GM18873 (cell line): ENCODE results near the gene VPS51.
A peak's percentile ranks its signal among the peaks of the same experiment; 100 is the strongest.

ENCODE experiments used
- ATAC-seq: cut with Tn5 transposase; IDR thresholded peaks from one replicate; pipeline ENCODE4 v1.9.1; 2021; ENCODE audit warnings: mild to moderate bottlenecking, moderate library complexity, moderate number of reproducible peaks; ENCODE audit not compliant: unreplicated experiment, low FRiP score

The VPS51 gene

GRCh38 chr11:65095974-65096806, at the start of gene VPS51:
TSS of gene VPS51 (plus strand) at chr11:65096214. CDS start at chr11:65096251, 37 bp downstream.
- ATAC-seq: peak; percentile 60

- ATAC-seq: no peak
Observed at GRCh38 chr11:65047581-65048422, 48.2 kb upstream of the VPS51 start.

GRCh38 chr11:65051398-65051858, 44.6 kb upstream of the VPS51 start:
- ATAC-seq: no peak

GRCh38 chr11:65053827-65054508, 42.0 kb upstream of the VPS51 start:
- ATAC-seq: no peak

GRCh38 chr11:65055538-65055937, 40.5 kb upstream of the VPS51 start:
- no peak for ATAC-seq

- no peak for ATAC-seq
Observed at GRCh38 chr11:65056999-65057398, 39.0 kb upstream of the VPS51 start.

GRCh38 chr11:65057526-65057925, 38.5 kb upstream of the VPS51 start:
- ATAC-seq: no peak

- no peak for ATAC-seq
Observed at GRCh38 chr11:65058012-65058411, 38.0 kb upstream of the VPS51 start.

GRCh38 chr11:65058419-65059054, 37.5 kb upstream of the VPS51 start, which contains the start of gene NAALADL1:
TSS of gene NAALADL1 (minus strand) at chr11:65058553. CDS start at chr11:65058521, 32 bp downstream.
- no peak for ATAC-seq

GRCh38 chr11:65059523-65059922, 36.5 kb upstream of the VPS51 start:
- no peak for ATAC-seq

GRCh38 chr11:65059959-65060824, 35.8 kb upstream of the VPS51 start:
- no peak for ATAC-seq

GRCh38 chr11:65060913-65061408, 35.1 kb upstream of the VPS51 start:
- no peak for ATAC-seq

GRCh38 chr11:65063532-65063931, 32.5 kb upstream of the VPS51 start:
- ATAC-seq: no peak

- no peak for ATAC-seq
Observed at GRCh38 chr11:65064847-65065240, 31.2 kb upstream of the VPS51 start.

- no peak for ATAC-seq
Observed at GRCh38 chr11:65065851-65066250, 30.2 kb upstream of the VPS51 start.

GRCh38 chr11:65066315-65066714, 29.7 kb upstream of the VPS51 start:
- no peak for ATAC-seq

- no peak for ATAC-seq
Observed at GRCh38 chr11:65066805-65067291, 29.2 kb upstream of the VPS51 start.

- ATAC-seq: no peak
Observed at GRCh38 chr11:65067446-65067845, 28.6 kb upstream of the VPS51 start.

- ATAC-seq: no peak
Observed at GRCh38 chr11:65069217-65069616, 26.8 kb upstream of the VPS51 start.
